H9 (cell line): Measurements from ENCODE around the gene SLC6A15. TPM values are rescaled to one million over a fixed set of nuclear protein-coding genes. Genes with fewer than 3 reads are reported as not detected.

Source experiments
- DNase-seq: peaks from one replicate; pipeline ENCODE4 v3.0.0-alpha.2; 2017
- H2AFZ ChIP-seq: one replicate; pipeline ENCODE4 v1.6.1; 2013; ENCODE audit warnings: mild to moderate bottlenecking, low read length, control low read depth, moderate library complexity
- H2AK5ac ChIP-seq: 2 replicates; pipeline ENCODE4 v1.6.1; 2013; ENCODE audit warnings: low read length, control low read depth, mixed read lengths; ENCODE audit not compliant: insufficient read length
- H2BK120ac ChIP-seq: one replicate; pipeline ENCODE4 v1.6.1; 2013; ENCODE audit warnings: low read depth, mild to moderate bottlenecking, low read length, control low read depth, inconsistent platforms; ENCODE audit not compliant: poor library complexity, severe bottlenecking
- H2BK12ac ChIP-seq: 2 replicates; pipeline ENCODE4 v1.6.1; 2013; ENCODE audit warnings: low read length, control low read depth, mixed read lengths, low read depth; ENCODE audit not compliant: insufficient read length
- H2BK15ac ChIP-seq: 2 replicates; pipeline ENCODE4 v1.6.1; 2013; ENCODE audit warnings: low read depth, low read length, control low read depth
- H2BK20ac ChIP-seq: one replicate; pipeline ENCODE4 v1.6.1; 2013; ENCODE audit warnings: low read depth, mild to moderate bottlenecking, low read length, control low read depth, inconsistent platforms; ENCODE audit not compliant: poor library complexity, severe bottlenecking
- H2BK5ac ChIP-seq: 2 replicates; pipeline ENCODE4 v1.6.1; 2013; ENCODE audit warnings: low read length, control low read depth, mixed read lengths; ENCODE audit not compliant: insufficient read length
- H3K14ac ChIP-seq: 2 replicates; pipeline ENCODE4 v1.6.1; 2013; ENCODE audit warnings: low read length, control low read depth; ENCODE audit not compliant: insufficient read depth
- H3K18ac ChIP-seq: 2 replicates; pipeline ENCODE4 v1.6.1; 2013; ENCODE audit warnings: low read depth, mild to moderate bottlenecking, mixed read lengths, low read length, control low read depth; ENCODE audit not compliant: insufficient read length
- H3K23ac ChIP-seq: 2 replicates; pipeline ENCODE4 v1.6.1; 2013; ENCODE audit warnings: low read length, control low read depth, mixed read lengths, low read depth; ENCODE audit not compliant: insufficient read length
- H3K23me2 ChIP-seq: 2 replicates; pipeline ENCODE4 v1.6.1; 2013; ENCODE audit warnings: low read depth, mild to moderate bottlenecking, mixed read lengths, low read length, control low read depth; ENCODE audit not compliant: insufficient read length, poor library complexity, severe bottlenecking
- H3K27ac ChIP-seq: 2 replicates; pipeline ENCODE4 v1.5.1; 2013; ENCODE audit warnings: low read length, control low read depth, mixed read lengths, low read depth; ENCODE audit not compliant: insufficient read length
- H3K27me3 ChIP-seq: 2 replicates; pipeline ENCODE4 v1.6.1; 2013; ENCODE audit warnings: low read length, control low read depth, inconsistent platforms; ENCODE audit not compliant: insufficient read depth
- H3K4ac ChIP-seq: 2 replicates; pipeline ENCODE4 v1.6.1; 2013; ENCODE audit warnings: low read depth, mild to moderate bottlenecking, control low read depth, inconsistent platforms, low read length, moderate library complexity
- H3K4me1 ChIP-seq: 2 replicates; pipeline ENCODE4 v1.6.1; 2013; ENCODE audit warnings: low read length, control low read depth, inconsistent platforms; ENCODE audit not compliant: insufficient read depth
- H3K4me2 ChIP-seq: 2 replicates; pipeline ENCODE4 v1.6.1; 2013; ENCODE audit warnings: low read length, control low read depth, mixed read lengths; ENCODE audit not compliant: insufficient read length, insufficient read depth
- H3K56ac ChIP-seq: 2 replicates; pipeline ENCODE4 v1.6.1; 2013; ENCODE audit warnings: low read depth, mild to moderate bottlenecking, mixed read lengths, low read length, control low read depth; ENCODE audit not compliant: insufficient read length
- H3K79me1 ChIP-seq: 2 replicates; pipeline ENCODE4 v1.6.1; 2013; ENCODE audit warnings: low read depth, mild to moderate bottlenecking, moderate library complexity, low read length, control low read depth, inconsistent platforms; ENCODE audit not compliant: insufficient read depth, poor library complexity, severe bottlenecking
- H3K79me2 ChIP-seq: 2 replicates; pipeline ENCODE4 v1.6.1; 2013; ENCODE audit warnings: low read length, control low read depth, inconsistent platforms; ENCODE audit not compliant: insufficient read depth
- H3K9ac ChIP-seq: 2 replicates; pipeline ENCODE4 v1.6.1; 2013; ENCODE audit warnings: low read length, control low read depth, mixed read lengths; ENCODE audit not compliant: insufficient read length; ENCODE audit errors: extremely low read depth
- H3K9me3 ChIP-seq: one replicate; pipeline ENCODE4 v1.6.1; 2013; ENCODE audit warnings: low read depth, low read length, inconsistent platforms; ENCODE audit not compliant: control insufficient read depth
- H3T11ph ChIP-seq: one replicate; pipeline ENCODE4 v1.6.1; 2013; ENCODE audit warnings: mild to moderate bottlenecking, low read length, control low read depth, inconsistent platforms
- H4K20me1 ChIP-seq: one replicate; pipeline ENCODE4 v1.6.1; 2013; ENCODE audit not compliant: control insufficient read depth, insufficient read length, insufficient read depth
- H4K5ac ChIP-seq: 2 replicates; pipeline ENCODE4 v1.6.1; 2013; ENCODE audit warnings: low read depth, mild to moderate bottlenecking, mixed read lengths, low read length, control low read depth; ENCODE audit not compliant: insufficient read length
- H4K8ac ChIP-seq: replicated peaks from 2 replicates; pipeline ENCODE4 v1.6.1; 2013; ENCODE audit warnings: low read length, control low read depth, mixed read lengths, low read depth; ENCODE audit not compliant: insufficient read length
- H4K91ac ChIP-seq: 2 replicates; pipeline ENCODE4 v1.6.1; 2013; ENCODE audit warnings: low read depth, mild to moderate bottlenecking, moderate library complexity, mixed read lengths, low read length, control low read depth; ENCODE audit not compliant: insufficient read length
- H3K27ac Mint-ChIP-seq, 3 experiments: 2 replicates in 2 of 3; 3 replicates in 1 of 3; pipeline ENCODE4 v1.8.0; 2020 to 2021; ENCODE audit warnings: mixed read lengths in 3 of 3, mild to moderate bottlenecking in 1 of 3, moderate library complexity in 1 of 3
- H3K27me3 Mint-ChIP-seq: 2 replicates; pipeline ENCODE4 v1.8.0; 2021; ENCODE audit warnings: low read depth, mild to moderate bottlenecking, moderate library complexity, mixed read lengths
- H3K36me3 Mint-ChIP-seq, 3 experiments: 2 replicates in 2 of 3; 3 replicates in 1 of 3; pipeline ENCODE4 v1.8.0; 2020 to 2021; ENCODE audit warnings: low read depth in 3 of 3, mixed read lengths in 3 of 3; ENCODE audit not compliant: insufficient read depth in 1 of 3
- H3K4me1 Mint-ChIP-seq, 2 experiments: 2 replicates each; pipeline ENCODE4 v1.8.0; 2020; ENCODE audit warnings: mixed read lengths in 2 of 2
- H3K4me3 Mint-ChIP-seq, 2 experiments: 2 replicates in 1 of 2; 3 replicates in 1 of 2; pipeline ENCODE4 v1.8.0; 2020 to 2021; ENCODE audit warnings: mild to moderate bottlenecking in 2 of 2, mixed read lengths in 2 of 2, moderate library complexity in 1 of 2
- H3K9me3 Mint-ChIP-seq, 2 experiments: 2 replicates in 1 of 2; 3 replicates in 1 of 2; pipeline ENCODE4 v1.8.0; 2020; ENCODE audit warnings: mild to moderate bottlenecking in 2 of 2, mixed read lengths in 2 of 2, moderate library complexity in 1 of 2
- WGBS: extraction: QIAGEN DNeasy Blood & Tissue Kit; methylation state at CpG from one replicate; pipeline ENCODE4 v1.1.7; 2013; ENCODE audit warnings: missing lambda C conversion rate, low lambda C conversion rate, mixed read lengths; ENCODE audit not compliant: insufficient read length; ENCODE audit errors: extremely low coverage; 5-methylcytosine and 5-hydroxymethylcytosine counted together
- total RNA-seq: library from RNA; stranded (reverse); gene quantifications from 2 replicates; pipeline ENCODE4 v1.2.1, GENCODE V29; 2021
- TF ChIP-seq, protein P1 (sequence below): fragments of 200-600 bp; sonication (generic); conservative IDR thresholded peaks from 3 replicates; pipeline ENCODE4 v1.8.0; 2021; ENCODE audit warnings: antibody characterized with exemption, mild to moderate bottlenecking

Gene SLC6A15
- total RNA-seq, 1 experiment from 2014 or later = 12.9 TPM

GRCh38 chr12:84856156-84856900 lies 56.3 kb downstream of the SLC6A15 start:
- TF ChIP-seq, protein P1, sequence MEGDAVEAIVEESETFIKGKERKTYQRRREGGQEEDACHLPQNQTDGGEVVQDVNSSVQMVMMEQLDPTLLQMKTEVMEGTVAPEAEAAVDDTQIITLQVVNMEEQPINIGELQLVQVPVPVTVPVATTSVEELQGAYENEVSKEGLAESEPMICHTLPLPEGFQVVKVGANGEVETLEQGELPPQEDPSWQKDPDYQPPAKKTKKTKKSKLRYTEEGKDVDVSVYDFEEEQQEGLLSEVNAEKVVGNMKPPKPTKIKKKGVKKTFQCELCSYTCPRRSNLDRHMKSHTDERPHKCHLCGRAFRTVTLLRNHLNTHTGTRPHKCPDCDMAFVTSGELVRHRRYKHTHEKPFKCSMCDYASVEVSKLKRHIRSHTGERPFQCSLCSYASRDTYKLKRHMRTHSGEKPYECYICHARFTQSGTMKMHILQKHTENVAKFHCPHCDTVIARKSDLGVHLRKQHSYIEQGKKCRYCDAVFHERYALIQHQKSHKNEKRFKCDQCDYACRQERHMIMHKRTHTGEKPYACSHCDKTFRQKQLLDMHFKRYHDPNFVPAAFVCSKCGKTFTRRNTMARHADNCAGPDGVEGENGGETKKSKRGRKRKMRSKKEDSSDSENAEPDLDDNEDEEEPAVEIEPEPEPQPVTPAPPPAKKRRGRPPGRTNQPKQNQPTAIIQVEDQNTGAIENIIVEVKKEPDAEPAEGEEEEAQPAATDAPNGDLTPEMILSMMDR = no peak
- Histone ChIP-seq H3K14ac (no peak overlapping the region), H2BK20ac (no peak overlapping the region), H3T11ph (no peak overlapping the region), H2BK12ac (no peak overlapping the region), H2BK120ac (no peak overlapping the region), H2AFZ (no peak overlapping the region), H4K8ac (no peak overlapping the region), H3K18ac (no peak overlapping the region), H2BK15ac (no peak overlapping the region), H3K56ac (no peak overlapping the region), H4K5ac (no peak overlapping the region), H3K27ac (no peak overlapping the region), H3K4ac (no peak overlapping the region), H2BK5ac (no peak overlapping the region), H4K20me1 (no peaks in the 10 kb centered on the region), H3K79me2 (no peaks in the 10 kb centered on the region), H3K9me3 (no peaks in the 10 kb centered on the region), H3K79me1 (no peaks in the 10 kb centered on the region), H3K27me3 (no peaks in the 10 kb centered on the region), H3K23me2 (no peaks in the 10 kb centered on the region), H3K9ac (no peak overlapping the region), H3K23ac (no peak overlapping the region), H2AK5ac (no peak overlapping the region), H3K4me1 (no peaks in the 10 kb centered on the region), H3K4me2 (no peak overlapping the region), H4K91ac (no peak overlapping the region)
- no CpG with 5 or more reads among the region's 1 CpG for WGBS
- no peak overlapping the region for H3K27ac Mint-ChIP-seq
- no peaks in the 10 kb centered on the region for H3K36me3 Mint-ChIP-seq
- no peaks in the 10 kb centered on the region; a peak in 1 of 5 replicates for H3K9me3 Mint-ChIP-seq
- no peak overlapping the region for H3K4me3 Mint-ChIP-seq
- 0 out of 4 replicates have a peak, but pooled peaks cover 0 to 2% of the 10 kb centered on the region in 2 experiments for H3K4me1 Mint-ChIP-seq
- DNase-seq = no peak
- no peaks in the 10 kb centered on the region for H3K27me3 Mint-ChIP-seq
